Fibroblast of the conjunctiva (primary cell): ENCODE measurements around the gene PTPN14.

Source experiments
- DNase-seq: peaks from one replicate; pipeline ENCODE4 v3.0.0-alpha.2; 2010; ENCODE audit warnings: low read depth

The PTPN14 gene

DNA sequence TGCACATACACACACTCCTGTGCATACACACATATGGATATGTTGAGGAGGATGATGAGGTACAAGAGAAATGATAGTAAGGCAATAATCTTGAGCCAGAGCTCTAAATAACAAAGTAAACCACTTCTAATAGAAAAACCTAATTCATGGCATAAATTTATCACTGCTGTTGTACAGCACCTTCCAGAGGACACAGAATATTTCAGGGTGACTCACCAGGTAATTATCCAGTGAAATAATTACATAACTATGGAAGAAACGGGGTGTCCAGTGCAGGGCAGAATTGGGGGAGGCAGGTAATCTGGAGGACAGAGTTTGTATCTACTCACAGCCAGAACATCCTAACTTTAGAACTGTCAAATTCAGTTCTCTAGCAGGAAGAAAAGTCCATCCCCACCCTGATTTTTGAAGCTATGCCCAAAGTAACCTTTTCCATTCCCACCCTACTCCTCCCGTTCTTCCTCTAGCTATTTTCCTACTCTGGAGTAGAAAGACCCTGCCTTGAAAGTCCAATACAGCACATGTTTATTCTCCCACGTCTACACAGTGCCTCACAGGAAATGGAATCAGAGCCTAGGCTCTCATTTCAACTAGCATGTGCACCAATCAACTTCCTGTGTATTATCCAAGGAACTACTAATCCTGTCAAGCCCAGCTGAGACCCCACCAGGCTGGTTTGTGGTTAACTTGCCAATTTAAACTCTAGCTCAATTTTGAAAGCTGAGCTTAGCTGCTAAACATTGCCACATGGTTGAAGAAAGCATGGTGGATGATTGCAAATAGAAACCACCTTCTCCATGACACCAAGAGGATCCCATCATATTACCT lies 96.6 kb downstream of the PTPN14 start:
- DNase-seq = no peak

DNA sequence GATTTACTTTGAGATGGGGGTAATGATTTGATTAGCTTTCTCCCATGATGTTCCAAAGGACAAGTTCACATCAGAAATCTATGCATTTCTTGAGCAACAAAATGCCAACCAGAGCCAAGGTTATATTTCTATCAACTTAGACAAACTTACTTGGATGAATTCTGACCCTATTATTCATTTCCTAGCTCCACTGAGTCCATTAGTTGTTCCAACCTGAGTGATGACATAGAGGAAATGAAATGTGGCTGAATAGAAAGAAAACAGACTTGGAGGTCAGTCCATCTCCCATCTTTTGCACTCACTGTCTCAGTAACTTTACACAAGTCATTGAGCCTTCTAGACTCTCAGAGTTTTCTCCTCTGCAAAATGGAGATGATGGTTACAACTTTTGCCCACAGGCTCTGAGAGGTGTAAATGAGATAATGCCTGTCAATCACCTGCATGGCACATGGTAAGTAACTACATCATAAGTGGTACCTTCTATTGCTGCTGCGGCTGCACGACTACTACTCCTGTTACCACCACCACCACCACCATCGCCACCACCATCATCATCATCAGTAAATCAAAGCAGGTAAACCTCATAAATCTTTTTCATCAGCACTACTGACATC lies 98.2 kb downstream of the PTPN14 start:
- no peak for DNase-seq

DNA sequence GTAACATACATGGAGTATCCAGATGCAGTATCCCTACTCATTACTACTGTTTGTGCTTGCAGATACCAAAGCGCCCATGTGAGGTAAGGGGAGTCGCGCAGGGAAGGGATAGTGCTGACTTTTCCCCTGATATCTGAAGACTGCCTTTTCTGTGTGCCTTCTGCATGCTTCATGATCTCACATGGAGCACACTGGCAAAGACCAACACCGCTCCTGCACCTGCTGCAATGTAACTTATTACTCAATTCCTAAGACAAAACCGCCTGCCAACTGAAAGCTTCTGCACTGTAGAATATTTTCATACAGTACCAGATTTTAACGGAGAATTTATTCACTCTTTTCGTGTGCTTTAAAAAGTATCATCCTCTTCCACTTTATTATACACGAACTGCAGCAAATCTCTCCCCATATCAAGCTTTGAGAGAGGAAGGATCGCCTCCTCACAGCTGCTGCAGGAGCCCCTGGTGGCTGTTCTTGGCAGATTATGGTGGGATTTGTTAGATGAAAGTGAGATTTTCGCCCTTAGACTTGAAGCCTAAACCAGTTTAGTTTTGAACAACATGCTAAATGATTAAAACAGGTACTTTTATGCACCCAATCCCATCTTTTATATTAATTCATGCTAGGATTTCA lies 99.1 kb downstream of the PTPN14 start:
- no peak for DNase-seq

DNA sequence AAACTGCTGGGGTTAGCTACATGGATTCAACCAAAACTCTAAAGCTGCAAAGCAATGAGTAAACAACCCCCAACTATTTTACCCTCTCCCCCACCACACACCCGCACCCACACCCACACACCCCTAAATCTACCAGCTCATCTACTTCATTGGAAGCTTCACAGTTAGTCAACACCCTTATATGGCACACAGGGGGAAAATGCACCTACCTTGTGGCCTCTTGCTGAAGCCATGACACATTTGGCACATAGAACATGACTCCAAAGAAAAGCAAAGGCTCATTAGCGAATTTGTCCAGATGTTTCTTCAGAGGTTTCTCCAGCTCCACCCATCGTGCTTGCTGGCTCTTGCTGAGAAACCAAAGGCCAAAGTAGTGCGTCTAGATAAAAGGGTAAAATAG lies 99.8 kb downstream of the PTPN14 start:
- no peak for DNase-seq

DNA sequence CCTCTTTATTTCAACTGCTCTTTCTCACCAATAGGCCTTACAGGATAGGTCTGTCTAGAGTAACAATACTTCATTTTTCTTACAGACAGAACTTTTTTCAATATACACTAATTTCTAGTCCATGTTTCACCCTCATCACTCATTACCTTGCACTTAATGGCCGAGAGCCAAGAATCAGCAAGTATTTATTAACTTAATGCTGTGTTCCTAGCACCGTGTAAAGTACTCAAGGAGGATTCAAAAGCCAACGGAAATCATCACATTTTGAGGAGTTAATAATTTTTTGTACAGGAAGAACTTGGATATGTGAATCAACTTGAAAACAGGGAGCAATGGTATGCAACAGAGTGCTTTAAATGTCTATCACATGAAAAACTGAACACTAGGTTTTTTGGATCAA lies 102.0 kb downstream of the PTPN14 start:
- no peak for DNase-seq

DNA sequence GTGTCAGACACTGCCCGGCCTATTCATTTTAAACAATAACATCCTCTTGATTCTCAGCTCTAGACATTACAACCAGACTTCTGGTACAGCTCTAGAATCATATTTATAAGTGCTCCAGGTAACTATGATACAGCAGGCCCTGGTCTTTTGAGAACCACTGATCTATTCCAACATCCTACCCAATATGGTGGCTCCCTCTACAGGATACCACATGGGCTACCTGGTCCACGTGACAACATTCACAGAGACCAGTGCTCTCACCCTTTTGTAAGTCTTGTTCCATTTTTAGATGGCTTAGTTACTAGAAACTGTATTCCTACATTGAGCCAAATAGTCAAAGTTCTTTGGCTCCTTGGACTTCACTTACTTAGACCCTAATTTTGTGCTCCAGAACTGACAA lies 102.9 kb downstream of the PTPN14 start:
- no peak for DNase-seq

DNA sequence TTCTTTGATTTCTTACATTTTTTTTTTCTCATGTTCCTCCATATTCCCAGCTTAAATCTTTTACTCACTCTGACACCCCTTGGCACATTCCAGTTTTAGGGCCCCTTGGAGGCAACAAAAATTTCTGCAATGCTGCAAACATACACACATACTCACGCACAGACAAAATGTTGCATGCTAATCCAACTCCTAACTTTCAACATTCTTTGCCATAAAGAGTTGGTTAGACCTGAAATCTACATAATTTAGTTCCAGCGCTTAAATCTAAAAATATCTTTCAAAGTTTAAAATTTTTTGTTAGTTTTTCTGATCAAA lies 103.9 kb downstream of the PTPN14 start:
- DNase-seq = no peak

DNA sequence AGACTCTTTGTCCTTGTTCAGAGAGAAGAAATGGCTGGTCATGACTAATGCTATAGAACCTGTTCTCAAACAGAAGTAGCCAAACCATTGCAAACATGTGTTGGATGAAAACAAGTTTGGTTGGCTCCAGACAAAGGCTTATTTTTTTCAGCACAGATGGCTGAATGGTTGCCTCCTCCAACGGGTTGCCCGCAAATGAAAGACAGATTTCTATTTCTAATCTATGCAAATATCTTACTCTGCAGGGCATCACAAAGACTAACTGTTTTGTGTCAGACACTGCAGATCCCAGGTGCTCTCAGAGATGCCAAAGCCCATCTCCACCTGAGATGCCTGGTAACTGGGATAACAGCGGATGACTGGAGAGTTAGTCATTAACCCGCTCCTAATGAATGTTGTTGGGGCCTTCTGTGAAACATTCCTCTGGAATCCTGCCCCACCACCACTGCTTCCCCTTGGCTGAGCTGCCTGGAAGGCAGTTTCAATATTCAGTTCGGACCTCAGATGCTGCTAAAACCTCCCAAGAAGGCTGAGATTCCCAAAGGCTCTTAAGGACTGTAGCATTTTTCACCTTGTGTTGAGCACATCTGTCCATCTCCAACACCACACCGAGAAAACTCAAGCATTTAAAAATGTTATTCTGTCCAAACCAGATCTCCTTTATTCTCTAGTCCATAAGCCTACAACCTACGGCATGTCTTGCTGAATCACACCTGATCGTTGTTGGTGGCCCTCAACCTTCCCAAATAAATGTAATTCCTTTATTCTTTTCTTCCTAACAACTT lies 104.4 kb downstream of the PTPN14 start:
- DNase-seq = peak; percentile 55

DNA sequence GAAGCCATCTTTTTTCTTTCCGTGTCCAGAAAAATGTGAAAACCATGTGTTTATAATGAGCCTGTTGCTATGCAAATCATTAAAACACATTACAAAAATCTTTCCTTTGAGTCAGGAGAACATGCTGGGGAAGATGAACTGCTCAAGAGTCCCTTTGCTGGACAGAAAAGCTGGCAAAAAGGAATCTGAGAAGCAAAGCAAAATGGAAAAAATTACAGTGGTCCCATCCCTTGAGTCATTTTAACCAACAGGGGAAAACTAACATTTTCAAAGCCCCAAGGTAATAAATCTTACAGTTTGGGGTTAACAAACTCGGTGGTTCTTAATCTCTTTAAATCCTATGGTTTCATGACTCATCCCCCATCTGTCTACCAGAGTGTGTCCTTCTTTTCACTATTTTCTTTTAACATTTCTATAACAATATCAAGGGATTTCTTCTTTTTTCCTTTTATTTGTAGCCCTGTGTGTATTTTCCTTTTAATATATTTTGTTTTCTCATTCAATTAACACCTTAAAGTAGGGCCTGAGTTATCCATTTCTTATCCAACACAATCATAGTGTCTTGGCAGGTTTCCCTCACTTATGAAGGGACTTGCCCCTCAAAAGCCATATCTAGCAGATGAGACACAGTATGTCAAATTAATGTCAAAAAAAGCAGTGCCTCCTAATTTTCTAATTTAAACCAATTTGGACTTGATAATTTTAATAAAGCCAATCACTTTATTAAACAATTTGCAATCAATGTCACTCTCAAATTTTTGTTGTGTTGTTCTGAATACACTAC lies 105.4 kb downstream of the PTPN14 start:
- peak; percentile 69 for DNase-seq

DNA sequence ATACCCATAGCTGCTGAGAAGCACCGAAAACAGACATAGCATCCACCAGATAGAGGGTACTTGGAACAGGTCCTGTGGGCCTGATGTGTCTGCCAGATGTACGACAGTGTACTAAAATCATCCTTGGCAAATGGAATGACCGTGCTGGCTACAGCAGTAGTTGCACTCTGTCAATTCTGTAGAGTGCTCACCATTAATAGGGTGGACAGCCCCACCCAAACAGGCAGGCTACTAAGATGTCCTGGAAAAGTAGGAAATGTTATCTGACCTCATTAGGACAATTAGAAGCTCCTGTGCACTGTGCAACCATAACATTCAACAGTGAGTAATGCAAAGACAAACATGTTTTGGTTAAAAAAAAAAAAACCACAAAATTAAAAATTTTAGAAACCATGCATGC lies 106.2 kb downstream of the PTPN14 start:
- DNase-seq = no peak

DNA sequence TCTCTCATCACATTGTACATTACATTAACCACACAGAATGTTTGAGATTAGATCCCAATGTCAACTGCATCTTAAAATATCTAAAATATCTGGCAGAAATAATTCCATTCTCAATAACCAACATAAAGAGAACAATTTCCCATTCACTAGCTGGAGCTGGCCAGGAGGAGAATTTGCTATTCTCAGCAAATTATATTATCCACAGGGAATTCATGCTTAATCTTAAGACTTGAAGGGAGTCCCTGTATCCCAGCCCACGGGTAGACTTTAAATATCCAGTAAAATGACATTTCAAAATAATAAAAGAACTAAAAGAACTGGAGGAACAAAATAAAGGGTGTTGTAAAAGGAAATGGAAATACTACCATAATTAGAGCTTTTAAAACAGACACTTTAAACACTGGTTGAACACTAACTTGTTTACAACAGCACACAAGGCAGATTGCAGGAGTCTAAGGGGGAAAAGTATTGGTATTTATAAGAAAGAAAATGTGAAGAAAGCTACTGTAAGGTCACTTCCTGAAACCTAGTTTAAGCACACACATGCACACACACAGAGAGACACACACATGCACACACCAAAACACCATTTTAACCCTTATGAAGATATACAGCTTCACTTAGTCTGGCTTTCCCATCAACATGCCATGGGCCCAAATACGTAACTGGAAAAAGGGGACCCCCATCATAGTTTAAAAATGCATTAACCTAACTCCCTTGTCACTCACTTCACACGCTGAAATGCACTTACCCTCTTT lies 107.0 kb downstream of the PTPN14 start:
- DNase-seq = no peak

DNA sequence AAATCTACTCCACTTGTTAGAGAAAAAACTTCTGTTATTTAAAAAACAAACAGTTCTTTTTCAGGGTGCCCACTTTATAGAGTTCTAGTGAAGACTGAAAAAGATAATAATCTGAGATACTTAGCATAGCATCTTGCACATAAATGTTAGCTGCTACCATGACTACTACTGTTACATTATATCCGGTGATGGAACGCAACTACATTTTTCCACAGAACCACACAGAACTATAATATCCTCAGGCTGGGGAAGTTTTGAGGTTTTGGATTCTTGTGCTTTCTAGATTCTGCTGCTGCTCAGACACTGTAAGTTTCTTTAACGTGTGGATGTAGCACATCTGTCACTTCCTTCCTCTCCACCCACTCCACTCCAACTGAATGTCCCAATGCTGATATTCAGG lies 110.3 kb downstream of the PTPN14 start:
- DNase-seq = peak; percentile 40

DNA sequence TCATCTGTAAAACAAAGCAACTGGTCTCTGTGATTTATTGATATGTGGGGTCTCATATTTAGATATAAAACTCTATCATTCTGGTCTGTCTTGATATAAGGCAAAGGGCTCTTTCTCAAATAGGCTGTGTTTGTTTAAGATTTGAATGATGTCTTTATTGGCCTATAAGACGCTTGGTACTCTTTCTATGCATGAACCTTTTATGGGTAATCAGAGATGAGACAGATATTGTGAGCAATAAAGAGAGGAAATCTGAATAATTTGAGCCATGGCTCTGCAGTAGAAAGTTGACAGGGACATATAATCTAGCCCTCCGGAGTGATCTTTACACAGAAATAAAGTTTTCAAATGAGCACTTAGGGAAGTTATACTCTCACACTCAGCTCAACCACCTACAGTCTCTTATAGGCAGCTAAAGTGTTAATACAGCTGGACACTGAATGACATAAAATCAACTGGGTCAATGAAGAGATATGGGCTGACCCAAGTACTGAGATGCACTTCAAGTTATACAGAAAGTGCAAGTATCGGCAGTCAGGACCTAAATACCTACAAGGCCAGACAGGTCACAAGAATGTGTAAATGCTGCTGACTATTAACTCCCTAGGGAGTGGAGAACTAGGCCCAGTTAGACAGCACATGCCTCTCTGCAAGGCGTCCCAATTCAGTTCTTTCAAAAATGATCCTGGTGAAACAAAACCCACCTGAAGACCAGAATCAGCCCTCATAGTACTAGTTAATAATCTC lies 111.0 kb downstream of the PTPN14 start:
- DNase-seq = no peak

DNA sequence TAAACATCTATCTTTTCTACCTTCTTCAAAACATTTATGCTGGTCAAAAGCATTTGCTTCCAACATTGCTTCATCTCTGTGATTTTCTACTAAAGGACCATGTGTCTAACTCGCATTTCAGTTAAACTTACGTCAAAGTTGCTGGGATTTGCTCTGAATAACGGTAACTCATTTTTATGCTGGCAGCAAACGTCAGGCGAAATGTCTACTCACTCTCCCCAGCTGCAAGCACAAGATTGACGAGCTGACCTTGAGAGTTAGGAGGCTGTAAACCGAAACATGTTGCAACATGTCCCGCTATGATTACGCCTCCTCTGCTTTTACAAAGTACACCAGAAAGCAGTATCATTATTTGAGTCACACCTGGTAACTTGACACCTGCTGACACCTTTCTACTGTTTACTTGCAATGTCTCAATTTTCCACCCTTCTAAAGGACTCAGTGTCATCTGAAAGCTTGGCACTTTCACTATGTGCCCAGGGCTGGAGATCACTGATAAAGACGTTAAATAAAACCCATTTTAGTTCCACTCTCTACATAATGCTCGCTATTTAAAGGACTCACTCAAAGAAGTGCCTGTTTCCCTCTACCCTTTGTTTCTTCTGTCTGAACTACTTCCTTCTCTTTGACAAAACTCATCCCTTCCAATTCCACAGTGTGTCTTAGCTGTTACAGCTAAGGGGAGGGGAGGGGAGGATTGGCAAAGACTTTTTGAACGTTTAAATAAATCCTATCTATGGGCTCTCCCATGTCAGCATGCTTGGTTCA lies 111.9 kb downstream of the PTPN14 start:
- no peak for DNase-seq

DNA sequence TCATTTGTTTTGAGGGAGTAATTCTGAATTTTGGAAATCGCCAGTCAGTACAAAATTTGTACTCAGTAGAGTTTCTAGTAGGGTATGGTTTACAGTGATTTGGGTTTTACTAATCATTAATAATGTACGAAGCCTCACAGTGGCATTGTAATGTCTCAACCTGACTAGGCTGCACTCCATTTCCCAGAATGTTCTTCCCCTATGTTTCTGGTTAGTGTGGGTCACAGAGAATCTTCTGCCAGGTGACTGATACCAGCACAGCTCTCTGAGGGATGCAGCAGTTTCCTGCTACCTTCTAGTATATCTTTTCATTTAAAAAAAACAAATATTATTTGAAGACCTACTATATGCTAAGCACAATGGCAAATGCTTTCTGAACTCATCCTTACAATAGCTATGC lies 112.9 kb downstream of the PTPN14 start:
- no peak for DNase-seq

DNA sequence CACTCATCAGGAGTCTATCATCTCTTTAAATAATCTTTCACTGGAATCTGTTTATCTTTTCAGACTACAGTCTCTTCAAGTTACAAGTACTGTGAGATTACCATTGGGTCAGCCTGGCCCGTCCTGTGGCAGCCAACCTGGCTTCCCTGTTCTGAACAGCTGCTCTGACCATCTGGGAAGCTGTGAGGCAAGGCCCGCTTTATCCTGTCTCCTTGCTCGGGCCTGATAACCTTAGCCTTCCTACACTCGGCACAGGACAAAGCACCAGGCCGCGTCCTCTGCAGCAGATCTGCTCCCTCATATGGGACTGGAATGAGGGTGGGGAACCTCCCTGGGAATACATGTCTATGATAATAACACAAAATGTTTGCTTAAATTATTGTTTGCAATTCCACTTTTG lies 113.3 kb downstream of the PTPN14 start:
- DNase-seq = no peak

DNA sequence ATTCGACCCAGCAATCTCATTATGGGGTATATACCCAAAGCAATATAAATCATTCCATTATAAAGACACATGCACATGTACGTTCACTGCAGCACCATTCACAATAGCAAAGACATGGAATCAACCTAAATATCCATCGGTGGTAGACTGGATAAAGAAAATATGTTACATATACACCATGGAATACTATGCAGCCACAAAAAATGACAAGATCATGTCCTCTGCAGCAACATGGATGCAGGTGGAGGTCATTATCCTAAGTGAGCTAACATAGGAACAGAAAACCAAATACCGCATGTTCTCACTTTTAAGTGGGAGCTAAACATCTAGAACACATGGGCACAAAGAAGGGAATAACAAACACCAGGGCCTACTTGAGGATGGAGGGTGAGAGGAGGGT lies 115.5 kb downstream of the PTPN14 start:
- no peak for DNase-seq

DNA sequence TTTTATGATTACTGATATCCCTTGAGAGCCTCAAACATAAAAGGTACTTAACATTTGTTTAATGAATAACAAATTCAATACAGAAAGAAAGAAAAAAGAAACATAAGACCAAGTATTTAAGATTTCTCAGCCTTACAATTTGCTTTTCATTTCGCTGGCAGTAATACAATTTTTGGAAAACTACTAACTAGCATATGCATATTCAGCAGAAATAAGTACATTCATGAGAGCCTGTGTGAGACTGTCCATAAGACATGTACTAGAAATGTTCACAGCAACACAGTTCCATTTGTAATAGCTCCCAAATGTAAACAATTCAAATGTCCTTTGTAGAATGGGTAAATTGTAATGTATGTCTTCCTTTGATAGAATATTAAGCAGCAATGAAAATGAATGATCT lies 119.2 kb downstream of the PTPN14 start:
- no peak for DNase-seq

DNA sequence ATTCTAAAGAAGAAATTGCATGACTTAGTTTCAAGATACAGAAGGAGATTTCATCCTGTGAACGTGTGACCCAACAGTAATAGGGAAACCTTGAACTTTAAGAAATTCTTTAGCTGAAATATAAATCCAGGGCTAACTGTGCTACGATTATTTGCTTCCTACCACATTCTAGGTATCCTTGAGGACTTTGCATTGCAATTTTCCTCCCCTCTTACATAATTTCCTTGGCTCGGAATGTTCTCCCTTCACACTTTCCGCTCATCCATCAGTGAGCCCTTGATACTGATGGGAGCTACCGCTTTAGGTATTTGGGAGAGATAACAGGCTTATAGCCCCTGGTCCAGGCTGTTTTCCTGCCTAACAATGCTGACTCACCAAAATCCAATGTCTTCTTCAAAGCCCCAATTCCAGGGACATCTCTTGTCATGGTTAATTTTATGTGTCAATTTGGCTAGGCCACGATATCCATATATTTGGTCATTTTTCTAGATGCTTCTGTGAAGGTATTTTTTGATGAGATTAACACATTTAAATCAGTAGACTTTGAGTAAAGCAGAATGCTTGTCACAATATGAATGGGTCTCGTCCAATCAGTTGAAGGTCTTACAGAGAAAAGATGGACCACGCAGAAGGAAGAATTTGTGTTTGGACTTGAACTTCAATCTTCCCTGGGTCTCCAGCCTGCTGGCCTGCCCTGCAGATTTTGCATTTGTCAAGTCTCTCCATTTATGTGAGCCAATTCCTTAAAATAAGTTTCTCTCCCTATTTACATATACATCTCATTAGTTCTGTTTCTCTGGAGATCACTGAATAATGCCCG lies 121.2 kb downstream of the PTPN14 start:
- DNase-seq = no peak
